Astrocyte (in vitro differentiated cells and primary cell): ENCODE results near the gene PDE4DIP.
"Not testable (repeated sequence)": the region's sequence is repeated elsewhere in the genome, so short reads cannot be mapped to it uniquely, and the experiment has no call there.

Experiments used
- EZH2 ChIP-seq: IDR thresholded peaks from 2 replicates; pipeline ENCODE4 v1.6.1; 2012; ENCODE audit warnings: mild to moderate bottlenecking, low read length, inconsistent platforms; ENCODE audit not compliant: insufficient read depth
- TF ChIP-seq, protein P1 (sequence below): IDR thresholded peaks from 2 replicates; pipeline ENCODE4 v1.5.1; 2011; ENCODE audit warnings: low read depth, mild to moderate bottlenecking, inconsistent platforms, low read length, moderate library complexity; ENCODE audit not compliant: insufficient read depth

DNA sequence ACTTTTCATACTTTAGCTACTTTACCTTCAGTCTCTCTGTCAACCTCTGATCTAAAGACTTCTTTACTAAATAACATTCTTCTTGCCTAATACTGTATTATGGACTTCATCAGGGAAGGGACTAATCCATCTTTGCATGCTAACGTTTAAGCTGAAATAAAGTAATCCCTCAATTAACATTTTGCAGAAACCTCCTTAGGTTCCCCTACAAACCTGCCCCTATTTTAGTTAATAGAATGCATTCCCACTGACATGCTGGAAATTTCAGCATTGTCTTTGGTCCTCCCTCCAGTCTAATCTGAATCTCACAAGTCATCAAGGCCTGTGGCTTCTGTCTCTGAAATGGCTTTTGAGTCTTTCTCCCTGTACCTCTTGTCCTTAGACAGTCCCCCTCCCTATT, 83.4 kb downstream of the PDE4DIP start:
- TF ChIP-seq, protein P1, sequence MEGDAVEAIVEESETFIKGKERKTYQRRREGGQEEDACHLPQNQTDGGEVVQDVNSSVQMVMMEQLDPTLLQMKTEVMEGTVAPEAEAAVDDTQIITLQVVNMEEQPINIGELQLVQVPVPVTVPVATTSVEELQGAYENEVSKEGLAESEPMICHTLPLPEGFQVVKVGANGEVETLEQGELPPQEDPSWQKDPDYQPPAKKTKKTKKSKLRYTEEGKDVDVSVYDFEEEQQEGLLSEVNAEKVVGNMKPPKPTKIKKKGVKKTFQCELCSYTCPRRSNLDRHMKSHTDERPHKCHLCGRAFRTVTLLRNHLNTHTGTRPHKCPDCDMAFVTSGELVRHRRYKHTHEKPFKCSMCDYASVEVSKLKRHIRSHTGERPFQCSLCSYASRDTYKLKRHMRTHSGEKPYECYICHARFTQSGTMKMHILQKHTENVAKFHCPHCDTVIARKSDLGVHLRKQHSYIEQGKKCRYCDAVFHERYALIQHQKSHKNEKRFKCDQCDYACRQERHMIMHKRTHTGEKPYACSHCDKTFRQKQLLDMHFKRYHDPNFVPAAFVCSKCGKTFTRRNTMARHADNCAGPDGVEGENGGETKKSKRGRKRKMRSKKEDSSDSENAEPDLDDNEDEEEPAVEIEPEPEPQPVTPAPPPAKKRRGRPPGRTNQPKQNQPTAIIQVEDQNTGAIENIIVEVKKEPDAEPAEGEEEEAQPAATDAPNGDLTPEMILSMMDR, result not testable (repeated sequence)
- TF ChIP-seq EZH2, result not testable (repeated sequence)
